Femur (tissue), 1 donor: Measurements from ENCODE around the gene EYA3.

Experiments
- DNase-seq: peaks from one replicate; pipeline ENCODE4 v3.0.0-alpha.2; 2017

Gene EYA3

DNA sequence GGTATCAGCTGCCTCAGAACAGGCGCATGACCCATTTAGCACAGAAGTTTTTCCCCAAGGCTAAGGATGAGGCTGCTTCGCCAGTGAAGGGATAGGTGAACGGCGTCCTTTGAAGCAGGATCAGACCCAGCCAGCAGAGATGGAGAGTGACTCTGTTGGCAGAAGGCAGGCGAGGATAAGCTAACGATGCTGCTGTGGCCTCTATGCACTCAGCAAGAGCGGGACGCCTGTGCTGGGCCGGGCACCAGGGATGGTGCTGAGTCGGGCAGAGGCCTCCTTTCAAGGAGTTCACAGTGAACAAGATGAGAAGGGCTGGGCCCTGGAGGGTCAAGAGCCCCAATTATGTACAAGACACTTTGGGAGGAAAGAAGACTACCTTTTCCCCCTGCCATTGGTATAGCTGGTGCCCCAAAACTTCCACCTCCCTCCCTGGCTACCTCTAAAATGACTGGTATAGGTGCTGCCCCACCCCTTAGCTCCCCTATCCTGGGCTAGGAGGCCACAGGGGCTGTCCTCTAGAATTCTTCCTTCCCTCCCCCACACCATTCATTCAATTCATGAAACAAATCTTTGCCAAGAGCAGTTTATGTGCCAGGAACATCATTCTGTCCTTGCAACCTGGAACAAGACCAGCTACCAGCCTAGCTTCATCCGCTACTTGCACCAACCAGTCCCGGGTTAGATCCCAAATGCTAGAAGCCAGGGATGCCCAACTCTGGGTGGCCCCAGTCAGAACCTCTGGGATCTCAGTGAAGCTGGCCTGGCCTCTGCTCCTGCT lies 121.1 kb downstream of the EYA3 start:
- no peak for DNase-seq

DNA sequence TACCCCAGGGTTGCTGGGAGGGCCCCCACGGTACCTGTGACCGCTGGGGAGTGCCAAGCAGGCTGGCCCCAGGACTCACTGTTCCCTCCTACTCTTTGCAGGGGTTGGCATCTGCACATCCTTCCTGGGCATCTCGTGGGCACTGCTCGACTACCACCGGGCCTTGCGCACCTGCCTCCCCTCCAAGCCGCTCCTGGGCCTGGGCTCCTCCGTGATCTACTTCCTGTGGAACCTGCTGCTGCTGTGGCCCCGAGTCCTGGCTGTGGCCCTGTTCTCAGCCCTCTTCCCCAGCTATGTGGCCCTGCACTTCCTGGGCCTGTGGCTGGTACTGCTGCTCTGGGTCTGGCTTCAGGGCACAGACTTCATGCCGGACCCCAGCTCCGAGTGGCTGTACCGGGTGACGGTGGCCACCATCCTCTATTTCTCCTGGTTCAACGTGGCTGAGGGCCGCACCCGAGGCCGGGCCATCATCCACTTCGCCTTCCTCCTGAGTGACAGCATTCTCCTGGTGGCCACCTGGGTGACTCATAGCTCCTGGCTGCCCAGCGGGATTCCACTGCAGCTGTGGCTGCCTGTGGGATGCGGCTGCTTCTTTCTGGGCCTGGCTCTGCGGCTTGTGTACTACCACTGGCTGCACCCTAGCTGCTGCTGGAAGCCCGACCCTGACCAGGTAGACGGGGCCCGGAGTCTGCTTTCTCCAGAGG lies 121.9 kb downstream of the EYA3 start:
- DNase-seq, result no peak

DNA sequence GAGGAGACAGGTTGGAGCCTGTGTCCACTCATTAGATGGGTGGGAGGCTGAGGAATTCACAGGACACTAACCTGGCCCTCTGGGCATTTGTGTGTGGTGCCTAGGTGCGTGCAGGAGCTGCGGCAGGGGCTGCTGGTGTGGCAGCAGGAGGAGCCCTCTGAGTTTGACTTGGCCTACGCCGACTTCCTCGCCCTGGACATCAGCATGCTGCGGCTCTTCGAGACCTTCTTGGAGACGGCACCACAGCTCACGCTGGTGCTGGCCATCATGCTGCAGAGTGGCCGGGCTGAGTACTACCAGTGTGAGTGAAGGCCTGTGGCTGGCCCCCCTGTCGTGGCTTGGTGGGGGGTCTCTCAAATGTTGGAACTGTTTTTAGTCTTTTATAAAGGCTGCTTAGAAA lies 125.0 kb downstream of the EYA3 start:
- DNase-seq, result no peak

DNA sequence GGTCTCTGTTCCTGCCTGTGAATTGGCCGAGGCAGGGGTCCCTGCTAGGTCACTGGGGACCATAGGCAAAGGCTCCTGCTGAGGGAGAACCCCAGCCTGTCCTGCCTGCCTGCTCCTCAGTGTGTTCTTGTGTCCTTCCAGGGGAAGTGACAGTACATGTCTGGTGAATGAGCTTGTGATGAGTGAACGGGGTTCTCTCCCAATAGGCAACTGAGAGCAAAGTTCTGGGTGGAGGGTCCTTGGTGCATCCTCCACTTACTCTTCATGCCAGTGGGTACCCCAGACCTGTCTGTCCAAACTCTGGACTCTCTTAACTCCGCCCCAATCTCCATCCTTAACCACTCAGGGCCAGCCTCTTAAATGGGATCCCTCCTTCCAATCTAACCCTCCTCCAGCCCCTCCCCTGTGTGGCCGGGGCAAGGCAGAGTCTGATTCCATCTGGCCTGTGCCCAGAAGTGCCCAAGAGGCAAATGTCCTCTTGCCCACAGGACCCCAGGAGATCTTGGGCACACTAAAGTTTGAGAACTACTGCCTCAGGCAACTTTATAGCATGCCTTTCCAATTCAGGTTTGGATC lies 126.7 kb downstream of the EYA3 start:
- DNase-seq, result no peak

DNA sequence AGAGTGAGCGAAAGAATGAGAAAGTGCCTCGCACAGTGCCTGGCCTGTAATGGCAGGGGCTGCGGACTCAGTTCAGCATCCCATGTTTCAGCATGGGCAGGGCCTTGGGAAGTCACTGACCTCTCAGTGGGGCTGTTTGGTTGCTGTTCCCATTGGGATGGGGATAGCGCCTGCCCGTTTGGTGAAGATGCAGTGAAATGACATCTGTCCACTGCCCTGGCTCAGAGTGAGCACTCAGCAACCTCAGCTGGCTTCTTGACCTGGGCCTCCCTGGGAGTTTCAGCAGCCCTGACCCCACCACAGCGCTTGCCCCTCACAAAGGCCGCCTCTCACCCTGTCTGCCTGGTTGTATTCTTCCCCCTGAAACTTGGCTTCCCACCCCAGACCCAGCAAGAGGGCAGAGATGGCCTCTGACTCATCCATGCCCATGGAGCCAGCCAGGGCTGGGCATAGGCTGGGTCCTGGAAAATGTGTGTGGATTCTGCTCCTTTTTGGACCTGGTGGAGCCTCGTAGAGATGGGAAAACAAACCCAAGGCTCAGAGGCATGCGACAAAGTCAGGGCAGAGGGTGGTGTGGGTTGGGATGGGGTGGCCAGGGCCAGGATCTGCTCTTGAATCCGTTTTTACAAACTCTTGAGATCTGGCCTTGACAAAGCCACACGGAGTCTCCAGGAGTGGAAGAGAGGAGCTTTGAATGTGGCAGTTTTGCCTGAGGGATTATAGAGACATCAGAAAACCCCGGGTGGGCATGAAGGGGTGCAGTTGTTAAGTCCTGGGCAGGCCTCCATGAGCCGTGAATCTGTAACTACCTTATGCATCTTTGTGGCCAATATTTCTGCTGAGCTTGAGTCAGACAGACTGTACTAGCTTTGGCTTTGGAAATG lies 127.4 kb downstream of the EYA3 start:
- DNase-seq, result no peak

DNA sequence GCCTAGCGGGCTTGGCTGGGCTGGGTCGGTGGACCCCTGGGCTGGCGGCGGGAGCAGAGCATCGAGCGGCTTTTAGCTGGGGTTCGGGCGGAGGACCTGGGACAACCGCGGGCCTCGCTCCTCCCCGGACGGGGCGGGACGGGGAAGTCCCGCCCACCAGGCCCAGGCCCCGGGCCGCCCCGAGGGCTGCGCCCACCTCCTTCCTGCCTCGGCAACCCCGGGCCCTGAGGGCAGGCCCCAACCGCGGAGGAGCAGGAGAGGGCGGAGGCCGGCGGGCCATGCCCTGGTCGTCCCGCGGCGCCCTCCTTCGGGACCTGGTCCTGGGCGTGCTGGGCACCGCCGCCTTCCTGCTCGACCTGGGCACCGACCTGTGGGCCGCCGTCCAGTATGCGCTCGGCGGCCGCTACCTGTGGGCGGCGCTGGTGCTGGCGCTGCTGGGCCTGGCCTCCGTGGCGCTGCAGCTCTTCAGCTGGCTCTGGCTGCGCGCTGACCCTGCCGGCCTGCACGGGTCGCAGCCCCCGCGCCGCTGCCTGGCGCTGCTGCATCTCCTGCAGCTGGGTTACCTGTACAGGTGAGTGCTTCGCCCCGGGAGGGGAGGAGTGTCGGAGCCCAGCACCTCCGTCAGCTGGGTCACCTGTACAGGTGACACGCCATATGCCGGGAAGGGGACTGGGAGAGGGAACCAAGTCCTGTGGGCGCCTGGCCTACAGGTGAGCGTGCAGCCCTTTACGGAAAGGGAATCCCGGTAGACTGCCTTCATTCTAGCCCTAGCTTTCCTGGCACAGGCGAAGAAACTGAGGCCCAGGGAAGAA lies 128.4 kb downstream of the EYA3 start, which contains the start of gene XKR8:
XKR8 (plus strand) TSS at position 182 of the 812 bp plus-strand sequence; CDS start at position 279, 97 bp downstream.
- peak; percentile 89 for DNase-seq

DNA sequence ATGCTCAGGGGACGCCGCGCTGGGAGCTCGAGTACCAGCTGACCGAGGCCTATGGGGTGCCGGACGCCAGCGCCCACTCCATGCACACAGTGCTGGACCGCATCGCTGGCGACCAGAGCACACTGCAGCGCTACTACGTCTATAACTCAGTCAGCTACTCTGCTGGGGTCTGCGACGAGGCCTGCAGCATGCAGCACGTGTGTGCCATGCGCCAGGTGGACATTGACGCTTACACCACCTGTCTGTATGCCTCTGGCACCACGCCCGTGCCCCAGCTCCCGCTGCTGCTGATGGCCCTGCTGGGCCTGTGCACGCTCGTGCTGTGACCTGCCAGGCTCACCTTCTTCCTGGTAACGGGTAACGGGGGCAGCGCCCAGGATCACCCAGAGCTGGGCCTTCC lies 129.9 kb downstream of the EYA3 start:
- no peak for DNase-seq

DNA sequence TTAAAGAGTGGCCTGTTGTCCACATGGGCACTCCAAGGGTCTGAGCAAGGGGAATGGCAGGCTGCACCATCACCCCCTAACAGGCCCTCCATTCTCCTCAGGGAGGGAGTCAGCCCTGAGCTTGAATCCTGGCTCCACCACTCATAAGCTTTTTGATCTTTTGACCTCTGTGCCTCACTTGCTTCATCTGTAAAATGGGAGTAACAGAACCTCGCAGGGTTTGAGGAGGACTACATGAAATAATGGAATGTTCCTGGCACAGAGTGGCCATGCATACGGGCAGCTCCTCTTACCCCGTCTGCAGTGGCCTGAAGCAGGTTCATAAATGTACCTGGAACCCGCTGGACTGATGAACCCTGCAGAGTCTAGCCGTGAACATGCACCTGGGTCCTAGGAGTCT lies 130.8 kb downstream of the EYA3 start:
- DNase-seq, result no peak

DNA sequence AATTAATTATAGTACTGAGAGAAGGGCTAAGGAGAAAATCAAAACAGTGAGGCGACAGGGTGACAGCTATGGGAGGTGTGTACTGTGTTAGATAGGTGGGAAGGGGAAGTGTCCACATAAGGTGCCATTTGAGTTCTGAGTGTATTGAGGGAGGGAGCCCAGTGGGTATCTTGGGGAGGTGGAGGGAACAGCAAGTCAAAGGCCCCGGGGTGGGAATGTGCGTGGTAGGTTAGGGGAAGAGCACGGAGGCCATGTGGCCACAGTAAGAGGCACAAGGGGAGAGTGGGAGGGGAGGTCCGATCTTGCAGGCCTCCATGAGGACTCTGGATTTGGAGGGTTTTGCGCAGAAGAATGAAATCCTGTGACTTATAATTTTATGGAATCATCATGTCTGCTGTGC lies 131.6 kb downstream of the EYA3 start:
- no peak for DNase-seq

DNA sequence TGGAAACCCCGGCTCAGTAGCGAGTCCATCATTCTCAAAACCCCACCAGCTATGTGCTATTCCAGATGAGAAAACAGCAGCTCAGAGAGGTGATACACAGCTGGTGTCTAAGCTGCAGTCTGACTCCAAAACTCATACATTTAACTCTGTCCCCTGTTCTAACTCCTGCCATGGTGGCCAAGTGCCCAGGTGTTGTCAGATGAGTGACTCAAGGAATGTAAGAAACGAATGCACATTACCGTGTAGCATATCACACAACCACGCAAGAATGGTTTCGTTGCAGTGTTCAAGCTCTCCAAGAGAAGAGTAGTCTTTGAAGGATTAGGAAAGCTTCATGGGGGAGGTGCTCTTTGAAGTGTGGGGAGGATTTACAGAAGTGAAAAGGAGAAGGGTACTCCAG lies 133.3 kb downstream of the EYA3 start:
- DNase-seq, result no peak

DNA sequence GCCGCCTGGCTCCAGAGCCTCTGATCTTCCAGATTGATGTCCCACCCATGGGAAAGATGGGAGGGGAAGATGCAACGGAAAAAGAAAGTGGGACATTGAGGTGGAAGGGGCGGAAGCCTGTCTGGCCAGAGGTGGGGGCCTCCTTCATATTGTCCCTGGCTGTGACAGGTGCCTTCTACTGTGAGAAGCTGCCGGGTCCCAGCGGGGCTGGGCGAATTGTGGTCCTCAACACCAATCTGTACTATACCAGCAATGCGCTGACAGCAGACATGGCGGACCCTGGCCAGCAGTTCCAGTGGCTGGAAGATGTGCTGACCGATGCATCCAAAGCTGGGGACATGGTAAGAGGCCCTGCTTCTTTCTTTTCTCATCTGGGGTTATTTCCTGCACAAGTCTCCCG lies 134.2 kb downstream of the EYA3 start:
- DNase-seq, result no peak

DNA sequence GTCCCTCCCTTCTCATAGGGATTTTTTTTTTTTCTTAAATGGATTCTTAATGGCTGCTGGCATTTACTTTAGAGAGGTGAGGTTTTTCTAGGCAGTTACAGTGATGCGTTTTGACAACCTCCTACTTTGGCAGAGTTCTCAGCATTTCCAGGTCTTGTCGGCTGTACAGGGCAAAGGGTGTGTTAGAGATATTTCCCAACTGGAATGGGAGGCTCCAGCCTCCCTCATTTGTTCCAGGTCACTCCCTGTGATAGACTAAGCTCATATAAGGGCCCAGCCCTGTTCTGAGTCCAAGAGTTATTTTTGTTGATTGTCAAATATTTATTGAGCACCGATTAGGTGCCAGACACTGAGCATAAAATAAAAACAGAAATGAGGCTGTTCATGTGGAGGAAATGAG lies 136.3 kb downstream of the EYA3 start:
- no peak for DNase-seq

DNA sequence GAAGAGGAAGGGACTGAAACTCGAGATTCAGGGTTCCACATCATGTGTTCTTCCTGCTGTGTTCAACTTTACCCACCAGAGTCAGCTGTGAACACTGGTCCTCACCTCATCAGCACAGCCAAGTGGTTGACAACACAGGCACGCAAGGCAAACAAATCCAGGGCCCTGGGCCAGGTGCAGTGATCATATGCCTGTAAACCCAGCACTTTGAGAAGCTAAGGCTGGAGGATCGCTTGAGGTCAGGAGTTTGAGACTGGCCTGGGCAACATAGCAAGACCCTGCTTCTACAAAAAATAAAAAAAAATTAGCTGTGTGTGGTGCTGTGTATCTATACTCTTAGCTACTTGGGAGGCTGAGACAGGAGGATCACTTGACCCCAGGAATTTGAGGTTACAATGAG lies 137.0 kb downstream of the EYA3 start:
- no peak for DNase-seq

DNA sequence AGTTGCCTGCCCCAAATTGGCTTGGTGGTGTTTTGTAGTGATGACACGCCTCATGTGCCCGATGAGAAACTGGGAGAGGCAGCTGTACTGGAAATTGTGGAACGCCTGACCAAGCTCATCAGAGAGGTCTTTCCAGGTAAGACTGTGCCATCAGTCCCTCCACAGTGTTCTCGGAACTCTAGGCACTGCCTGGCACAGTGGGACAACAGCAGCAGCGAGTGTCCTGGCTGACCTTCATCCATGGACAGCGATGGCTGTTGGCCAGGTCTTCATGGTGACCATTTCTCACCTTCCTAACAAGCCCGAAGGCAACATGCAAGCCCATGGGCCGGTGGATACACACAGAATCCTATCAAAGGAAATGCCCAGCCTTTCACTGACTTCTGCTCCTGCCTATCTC lies 139.4 kb downstream of the EYA3 start:
- DNase-seq, result no peak

DNA sequence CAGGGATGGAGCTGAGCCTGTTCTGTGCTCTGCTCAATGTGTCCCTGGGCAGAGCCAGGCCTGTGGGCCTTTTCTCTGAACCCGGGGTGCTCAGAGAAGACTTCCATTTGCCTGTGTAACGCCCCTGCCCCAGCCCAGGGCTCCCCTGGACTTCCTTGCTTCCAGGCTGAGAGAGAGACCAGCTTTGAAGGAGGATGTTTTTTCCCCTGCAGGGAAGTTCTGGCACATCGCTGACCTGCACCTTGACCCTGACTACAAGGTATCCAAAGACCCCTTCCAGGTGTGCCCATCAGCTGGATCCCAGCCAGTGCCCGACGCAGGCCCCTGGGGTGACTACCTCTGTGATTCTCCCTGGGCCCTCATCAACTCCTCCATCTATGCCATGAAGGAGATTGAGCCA lies 143.4 kb downstream of the EYA3 start:
- no peak for DNase-seq

DNA sequence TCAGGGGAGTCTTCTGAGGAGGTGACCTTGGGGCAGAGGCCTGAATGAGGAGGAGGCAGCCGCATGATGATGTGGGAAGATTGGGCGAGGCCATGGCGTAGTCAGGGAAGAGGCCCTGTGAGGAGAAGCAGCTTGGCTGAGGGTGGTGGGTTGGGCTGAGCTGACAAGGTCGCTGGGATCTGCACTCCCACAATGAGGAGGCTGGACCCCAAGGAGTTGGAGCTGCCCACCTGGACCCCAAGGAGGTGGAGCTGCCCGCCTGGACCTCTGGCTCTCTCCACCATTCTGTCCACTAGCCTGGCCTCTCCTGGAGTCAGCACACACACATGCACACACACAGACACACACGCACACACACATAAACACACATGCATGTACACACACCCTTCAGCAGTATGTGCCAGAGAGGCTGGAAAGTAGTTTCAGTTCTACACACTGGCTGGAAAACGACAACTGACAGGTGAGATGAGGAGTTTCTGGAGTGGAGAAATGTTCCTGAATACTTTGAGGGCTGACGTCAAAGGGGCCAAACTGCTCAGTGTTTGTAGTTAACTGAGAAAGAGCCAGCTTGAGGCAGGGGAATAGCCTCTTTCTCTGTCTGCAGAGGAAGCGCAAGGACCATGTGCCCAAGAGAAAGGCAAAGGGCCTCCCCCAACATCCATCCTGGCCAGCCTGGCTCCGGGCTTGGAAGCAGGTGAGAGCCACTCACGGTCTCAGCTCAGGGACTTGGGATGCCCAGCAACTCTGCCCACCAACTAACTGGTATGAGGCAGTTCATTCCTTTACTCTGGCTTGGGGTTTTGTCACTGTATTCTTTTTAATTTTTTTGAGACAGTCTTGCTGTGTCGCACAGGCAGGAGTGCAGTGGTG lies 146.5 kb downstream of the EYA3 start:
- DNase-seq, result no peak

DNA sequence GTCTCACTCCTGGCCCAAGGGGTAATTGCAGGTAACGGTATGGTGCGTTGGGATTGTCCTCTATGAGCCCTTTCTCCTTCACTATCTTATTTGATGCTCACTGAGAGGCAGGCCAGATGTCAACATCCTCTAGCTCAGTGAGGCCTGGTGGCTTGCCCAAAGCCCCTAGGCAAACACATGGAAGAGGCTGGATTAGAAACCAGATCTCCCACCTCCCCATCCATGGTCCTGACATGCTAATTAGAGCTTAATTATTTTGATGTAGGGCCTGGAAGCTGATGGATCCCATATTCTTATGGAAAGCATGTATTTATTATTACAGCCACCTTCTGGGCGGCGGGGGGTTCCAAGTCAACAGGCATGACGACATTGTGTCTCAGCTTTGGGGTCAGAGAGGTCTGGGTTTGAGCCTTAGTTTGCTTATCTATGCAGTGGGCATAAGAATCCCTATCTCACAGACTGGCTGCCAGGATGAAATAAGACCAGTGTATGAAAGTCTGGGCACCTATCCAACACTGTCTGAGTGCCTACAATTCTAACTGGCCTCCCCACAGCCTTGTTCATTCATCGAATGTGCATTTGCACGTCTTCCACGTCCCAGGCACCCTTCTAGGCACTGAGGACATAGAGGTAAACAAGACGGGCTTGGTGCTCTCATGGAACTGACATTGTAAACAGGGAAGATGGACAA lies 147.4 kb downstream of the EYA3 start:
- no peak for DNase-seq

DNA sequence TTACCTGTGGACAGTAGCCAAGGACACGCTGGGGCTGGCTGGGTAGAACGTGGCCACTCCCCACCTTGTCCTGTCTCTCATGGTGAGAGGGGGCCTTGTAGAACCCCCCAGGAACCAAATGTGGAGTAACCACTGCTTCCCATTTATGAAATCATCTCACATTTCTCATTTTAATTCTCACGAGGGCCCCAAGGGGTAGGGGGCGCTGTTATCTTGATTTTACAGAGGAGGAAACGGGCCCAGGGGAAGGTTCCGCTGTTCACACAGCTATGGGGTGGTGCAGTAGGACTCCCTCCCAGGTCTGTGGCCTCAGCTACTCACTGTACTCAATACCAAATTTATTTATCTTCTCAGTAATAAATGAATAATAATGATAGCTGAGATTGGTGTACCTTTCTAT lies 148.1 kb downstream of the EYA3 start:
- DNase-seq, result no peak

DNA sequence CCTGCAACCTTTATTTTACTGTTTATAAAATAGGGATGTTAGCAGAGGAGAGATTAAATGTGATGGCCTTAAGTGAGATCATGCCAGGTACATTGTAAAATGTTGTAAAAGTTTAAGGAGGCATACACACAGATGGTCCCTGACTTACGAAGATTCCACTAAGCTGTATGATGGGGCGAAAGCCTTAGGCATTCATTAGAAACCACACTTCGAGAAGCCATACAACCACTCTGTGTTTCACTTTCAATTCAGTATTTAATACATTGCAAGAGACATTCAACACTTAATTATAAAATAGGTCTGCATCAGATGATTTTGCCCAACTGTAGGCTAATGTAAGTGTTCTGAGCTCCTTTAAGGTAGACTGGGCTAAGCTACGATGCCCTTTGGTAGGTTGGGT lies 149.9 kb downstream of the EYA3 start:
- DNase-seq, result no peak

DNA sequence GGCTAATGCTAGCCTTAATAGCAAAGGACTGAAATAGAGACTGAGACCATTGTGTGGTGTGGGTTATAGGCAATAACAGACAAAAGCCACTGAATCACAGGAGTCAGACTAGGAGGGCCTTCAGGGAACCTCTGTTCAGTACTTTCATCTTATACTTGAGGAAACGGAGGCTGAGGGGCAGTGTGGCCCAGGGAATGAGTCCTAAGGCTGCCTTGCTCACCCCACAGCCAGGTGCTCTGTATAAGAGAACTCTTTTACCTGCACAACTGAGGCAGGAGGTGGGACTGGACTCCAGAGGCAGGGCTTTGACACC lies 150.9 kb downstream of the EYA3 start:
- no peak for DNase-seq

DNA sequence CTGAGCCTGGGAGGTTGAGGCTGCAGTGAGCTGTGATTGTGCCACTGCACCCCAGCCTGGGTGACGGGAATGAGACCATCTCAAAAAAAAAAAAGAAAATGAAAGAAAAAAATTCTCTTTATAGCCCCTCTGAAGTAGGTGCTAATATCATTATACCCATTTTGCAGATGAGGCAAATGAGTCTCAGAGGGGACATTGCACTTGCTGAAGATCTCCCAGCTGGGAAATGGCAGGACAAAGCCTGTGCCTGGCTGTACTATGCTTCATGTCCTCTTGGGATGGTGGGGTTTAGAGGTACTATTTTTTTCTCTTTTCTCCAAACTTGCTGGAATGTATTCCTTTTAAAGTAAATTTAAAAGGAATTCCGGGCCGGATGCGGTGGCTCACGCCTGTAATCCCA lies 152.0 kb downstream of the EYA3 start:
- DNase-seq, result no peak
